Breast epithelium (tissue), 3 donors: ENCODE measurements around the gene NR5A1.

ENCODE experiments used
- POLR2AphosphoS5 ChIP-seq, 3 donors: sonication (generic); formaldehyde crosslinking; IDR thresholded peaks; one replicate each; pipeline ENCODE4 v1.6.1; 2017; ENCODE audit warnings: antibody characterized with exemption in 3 of 3
- TF ChIP-seq, protein P1 (sequence below), 3 donors: fragments of 450-650 bp; IDR thresholded peaks; one replicate each; pipeline ENCODE4 v1.5.1; 2016 to 2017; ENCODE audit warnings: antibody characterized with exemption in 3 of 3, mild to moderate bottlenecking in 3 of 3, moderate library complexity in 3 of 3

DNA sequence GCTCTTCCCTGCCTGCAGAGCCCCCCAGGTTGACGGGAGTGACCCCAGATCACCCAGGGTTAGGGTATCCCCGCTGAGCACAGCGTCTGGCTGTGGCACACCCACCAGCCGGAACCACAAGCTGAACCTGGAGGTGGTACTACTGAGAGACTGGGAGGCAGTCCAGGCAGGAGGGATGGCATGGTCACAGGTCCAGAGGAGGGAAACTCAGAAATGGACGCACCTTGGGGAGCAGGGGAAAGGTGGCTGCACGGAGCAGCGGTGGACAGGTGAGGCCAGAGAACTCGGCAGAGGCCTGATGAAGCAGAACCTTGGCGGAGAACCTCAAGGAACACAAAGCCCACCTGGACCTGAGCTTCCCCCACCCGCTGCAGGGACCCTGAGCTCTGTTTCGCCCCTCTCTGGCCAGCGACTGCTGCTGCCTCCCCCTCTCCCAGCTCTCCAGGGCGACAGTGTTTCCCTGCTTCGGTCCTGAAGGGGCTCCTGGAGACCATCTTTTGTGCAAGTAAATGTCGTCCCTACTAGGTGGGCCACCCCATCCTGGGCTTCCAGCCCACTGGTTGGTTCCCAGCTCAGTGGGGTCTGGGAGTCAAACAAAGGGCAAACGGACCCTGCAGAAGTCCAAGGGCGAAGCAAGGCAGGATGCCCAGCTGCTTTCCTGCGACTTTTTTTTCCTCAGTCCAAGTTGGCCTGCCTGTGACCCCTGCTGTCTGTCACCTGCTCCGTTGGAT, 56.1 kb downstream of the NR5A1 start:
- no peak for TF ChIP-seq POLR2AphosphoS5 (IDR thresholded peaks at IDR 0.05)
- TF ChIP-seq, protein P1, sequence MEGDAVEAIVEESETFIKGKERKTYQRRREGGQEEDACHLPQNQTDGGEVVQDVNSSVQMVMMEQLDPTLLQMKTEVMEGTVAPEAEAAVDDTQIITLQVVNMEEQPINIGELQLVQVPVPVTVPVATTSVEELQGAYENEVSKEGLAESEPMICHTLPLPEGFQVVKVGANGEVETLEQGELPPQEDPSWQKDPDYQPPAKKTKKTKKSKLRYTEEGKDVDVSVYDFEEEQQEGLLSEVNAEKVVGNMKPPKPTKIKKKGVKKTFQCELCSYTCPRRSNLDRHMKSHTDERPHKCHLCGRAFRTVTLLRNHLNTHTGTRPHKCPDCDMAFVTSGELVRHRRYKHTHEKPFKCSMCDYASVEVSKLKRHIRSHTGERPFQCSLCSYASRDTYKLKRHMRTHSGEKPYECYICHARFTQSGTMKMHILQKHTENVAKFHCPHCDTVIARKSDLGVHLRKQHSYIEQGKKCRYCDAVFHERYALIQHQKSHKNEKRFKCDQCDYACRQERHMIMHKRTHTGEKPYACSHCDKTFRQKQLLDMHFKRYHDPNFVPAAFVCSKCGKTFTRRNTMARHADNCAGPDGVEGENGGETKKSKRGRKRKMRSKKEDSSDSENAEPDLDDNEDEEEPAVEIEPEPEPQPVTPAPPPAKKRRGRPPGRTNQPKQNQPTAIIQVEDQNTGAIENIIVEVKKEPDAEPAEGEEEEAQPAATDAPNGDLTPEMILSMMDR (IDR thresholded peaks at IDR 0.05): no peak
